Measurements from ENCODE around the gene CAAP1. TPM values are rescaled to one million over a fixed set of nuclear protein-coding genes. Genes with fewer than 3 reads are reported as not detected.

The CAAP1 gene
- total and polyA plus RNA-seq, 7 donors, result 10.2 to 19.2 (median 16.4) TPM

DNA sequence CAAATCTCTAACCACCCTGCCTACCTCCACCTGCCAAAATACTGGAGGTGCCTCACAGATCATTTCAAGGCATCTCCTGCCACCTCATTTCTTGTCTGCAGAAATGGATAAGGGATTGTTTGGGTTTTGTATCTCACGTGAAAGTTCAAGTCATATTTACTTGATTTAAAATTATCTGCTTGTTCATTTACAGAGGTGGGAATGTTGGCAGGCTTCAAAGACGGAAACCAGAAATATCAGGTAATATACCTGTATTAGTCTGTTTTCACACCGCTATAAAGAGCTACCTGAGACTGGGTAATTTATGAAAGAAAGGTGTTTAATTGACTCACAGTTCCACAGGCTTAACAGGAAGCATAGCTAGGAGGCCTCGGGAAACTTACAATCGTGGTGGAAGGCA is 85.4 kb downstream of the CAAP1 start:
- Histone ChIP-seq H3K36me3 (no peaks in the 10 kb centered on the region), H3K27ac (no peak overlapping the region), H3K9me3 (no peaks in the 10 kb centered on the region), H3K4me1 (no peaks in the 10 kb centered on the region), H3K27me3 (no peaks in the 10 kb centered on the region), H3K4me3 (no peak overlapping the region)
- intact Hi-C loops (cut with DNase I), result no loop called here
- WGBS, 2 donors, result 23 to 64% methylated on average over 5 of the region's 5 CpGs
- TF ChIP-seq POLR2AphosphoS5 (IDR thresholded peaks at IDR 0.05) (no peak), POLR2A (IDR thresholded peaks at IDR 0.05) (no peak), EP300 (IDR thresholded peaks at IDR 0.05) (no peak)
- TF ChIP-seq, protein P1, sequence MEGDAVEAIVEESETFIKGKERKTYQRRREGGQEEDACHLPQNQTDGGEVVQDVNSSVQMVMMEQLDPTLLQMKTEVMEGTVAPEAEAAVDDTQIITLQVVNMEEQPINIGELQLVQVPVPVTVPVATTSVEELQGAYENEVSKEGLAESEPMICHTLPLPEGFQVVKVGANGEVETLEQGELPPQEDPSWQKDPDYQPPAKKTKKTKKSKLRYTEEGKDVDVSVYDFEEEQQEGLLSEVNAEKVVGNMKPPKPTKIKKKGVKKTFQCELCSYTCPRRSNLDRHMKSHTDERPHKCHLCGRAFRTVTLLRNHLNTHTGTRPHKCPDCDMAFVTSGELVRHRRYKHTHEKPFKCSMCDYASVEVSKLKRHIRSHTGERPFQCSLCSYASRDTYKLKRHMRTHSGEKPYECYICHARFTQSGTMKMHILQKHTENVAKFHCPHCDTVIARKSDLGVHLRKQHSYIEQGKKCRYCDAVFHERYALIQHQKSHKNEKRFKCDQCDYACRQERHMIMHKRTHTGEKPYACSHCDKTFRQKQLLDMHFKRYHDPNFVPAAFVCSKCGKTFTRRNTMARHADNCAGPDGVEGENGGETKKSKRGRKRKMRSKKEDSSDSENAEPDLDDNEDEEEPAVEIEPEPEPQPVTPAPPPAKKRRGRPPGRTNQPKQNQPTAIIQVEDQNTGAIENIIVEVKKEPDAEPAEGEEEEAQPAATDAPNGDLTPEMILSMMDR (IDR thresholded peaks at IDR 0.05), result no peak
- no peak for DNase-seq

DNA sequence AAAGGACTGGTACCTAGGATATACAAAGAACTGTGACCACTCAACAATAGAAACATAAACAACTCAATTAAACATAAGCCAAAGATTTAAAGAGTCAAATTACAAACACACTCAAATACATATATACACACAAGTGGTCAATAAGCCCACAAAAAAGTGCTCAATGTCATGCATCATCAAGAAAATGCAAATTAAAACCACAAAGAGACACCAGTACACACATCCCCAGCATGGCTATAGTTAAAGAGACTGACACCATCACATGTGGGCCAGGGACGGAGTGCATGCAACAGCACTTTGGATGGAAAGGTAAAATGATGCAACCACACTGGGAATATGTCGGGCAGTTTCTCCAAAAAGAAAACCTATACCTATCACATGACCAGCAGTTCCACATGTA is 89.7 kb downstream of the CAAP1 start:
- Histone ChIP-seq H3K4me1 (no peaks in the 10 kb centered on the region), H3K27ac (no peak overlapping the region), H3K27me3 (no peaks in the 10 kb centered on the region), H3K9me3 (no peaks in the 10 kb centered on the region), H3K36me3 (no peaks in the 10 kb centered on the region), H3K4me3 (no peak overlapping the region)
- no peak for TF ChIP-seq POLR2AphosphoS5 (IDR thresholded peaks at IDR 0.05)
- 94% methylated on average over 2 of the region's 2 CpGs for WGBS, 2 donors
- no peak for DNase-seq
- intact Hi-C loops (cut with DNase I), result no loop called here

DNA sequence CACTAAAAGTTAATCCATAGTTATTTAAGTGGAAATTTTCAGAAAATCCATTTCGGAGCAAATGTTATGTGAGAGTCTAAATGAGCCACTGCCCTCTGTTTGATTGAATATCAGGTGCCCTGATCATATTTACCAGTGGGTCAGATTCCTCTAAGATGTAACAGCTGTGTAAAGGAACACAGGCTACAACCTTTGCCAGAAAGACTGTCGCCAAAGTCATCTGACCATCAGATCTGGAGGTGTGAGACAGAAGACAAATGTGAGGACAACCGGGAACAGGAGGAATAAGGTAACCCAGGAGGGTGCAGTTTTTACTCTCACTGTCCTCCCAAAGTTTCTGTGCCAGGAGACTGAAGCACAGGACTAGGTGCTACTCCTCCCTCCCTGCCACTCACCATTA is 90.8 kb downstream of the CAAP1 start:
- no peak overlapping the region for H3K27ac ChIP-seq
- TF ChIP-seq POLR2A (IDR thresholded peaks at IDR 0.05) (no peak), POLR2AphosphoS5 (IDR thresholded peaks at IDR 0.05) (no peak), EP300 (IDR thresholded peaks at IDR 0.05) (no peak)
- TF ChIP-seq, protein P1 (IDR thresholded peaks at IDR 0.05), result no peak
- DNase-seq, result no peak
- WGBS, 2 donors, result 84 to 86% methylated on average over 3 of the region's 3 CpGs
- H3K36me3 ChIP-seq, result no peaks in the 10 kb centered on the region
- H3K4me1 ChIP-seq, result no peaks in the 10 kb centered on the region
- intact Hi-C loops (cut with DNase I), result no loop called here
- no peaks in the 10 kb centered on the region for H3K27me3 ChIP-seq
- no peak overlapping the region for H3K4me3 ChIP-seq
- no peaks in the 10 kb centered on the region for H3K9me3 ChIP-seq

DNA sequence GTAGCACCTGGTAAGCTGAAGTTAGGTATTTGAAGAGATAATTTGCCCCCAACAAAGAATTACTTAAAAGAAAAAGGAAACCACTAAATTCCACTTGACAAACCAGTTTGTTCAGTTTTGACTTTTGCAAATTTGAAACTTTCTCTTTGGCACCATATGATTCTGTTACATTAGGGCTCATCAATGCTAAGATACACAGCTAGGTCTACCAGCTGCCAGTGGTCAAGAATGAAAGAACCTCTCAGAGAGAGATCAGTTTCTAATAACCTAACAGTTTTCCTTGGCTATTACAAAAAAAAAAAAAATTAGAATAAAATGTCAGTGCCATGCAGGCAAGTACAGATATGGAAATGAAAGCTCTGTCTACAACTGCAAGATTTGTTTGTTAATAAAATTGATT is 92.3 kb downstream of the CAAP1 start:
- intact Hi-C loops (cut with DNase I), result no loop called here
- Histone ChIP-seq H3K4me3 (no peak overlapping the region), H3K27ac (no peak overlapping the region), H3K4me1 (no peaks in the 10 kb centered on the region), H3K27me3 (no peaks in the 10 kb centered on the region), H3K36me3 (no peaks in the 10 kb centered on the region), H3K9me3 (no peaks in the 10 kb centered on the region)
- no peak for DNase-seq
- TF ChIP-seq, protein P1 (IDR thresholded peaks at IDR 0.05), result no peak
- no peak for TF ChIP-seq POLR2A (IDR thresholded peaks at IDR 0.05)
- no peak for TF ChIP-seq EP300 (IDR thresholded peaks at IDR 0.05)
- no peak for TF ChIP-seq POLR2AphosphoS5 (IDR thresholded peaks at IDR 0.05)

DNA sequence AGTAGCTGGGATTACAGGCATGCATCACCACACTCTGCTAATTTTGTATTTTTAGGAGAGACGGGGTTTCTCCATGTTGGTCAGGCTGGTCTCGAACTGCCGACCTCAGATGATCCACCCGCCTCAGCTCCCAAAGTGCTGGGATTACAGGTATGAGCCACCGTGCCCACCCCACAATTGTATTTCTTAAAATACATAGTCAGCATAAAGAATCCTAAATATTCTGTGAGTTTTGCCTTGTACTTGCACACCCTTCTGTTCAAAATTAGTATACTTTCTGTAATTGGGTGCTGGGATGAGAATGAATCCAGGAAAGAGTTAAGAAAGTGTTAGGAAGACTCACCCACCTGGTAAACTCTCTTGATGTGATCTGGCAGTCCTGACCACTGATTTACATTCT is 101.3 kb downstream of the CAAP1 start:
- H3K27ac ChIP-seq, result no peak overlapping the region
- H3K4me3 ChIP-seq, result no peak overlapping the region
- TF ChIP-seq, protein P1 (IDR thresholded peaks at IDR 0.05), result no peak
- TF ChIP-seq POLR2AphosphoS5 (IDR thresholded peaks at IDR 0.05) (no peak), EP300 (IDR thresholded peaks at IDR 0.05) (no peak), POLR2A (IDR thresholded peaks at IDR 0.05) (no peak)
- intact Hi-C loops (cut with DNase I), result no loop called here
- H3K36me3 ChIP-seq, result no peaks in the 10 kb centered on the region
- H3K9me3 ChIP-seq, result no peaks in the 10 kb centered on the region
- WGBS, 2 donors, result 91 to 94% methylated on average over 5 of the region's 5 CpGs
- no peak for DNase-seq
- no peaks in the 10 kb centered on the region for H3K4me1 ChIP-seq
- H3K27me3 ChIP-seq, result no peaks in the 10 kb centered on the region

Small RNA genes within 50 kb of the gene (small RNA-seq; reads per million reads assigned to genes)
- gene RF00322 (0 reads per million in 3 donors), gene RN7SL100P (0 to 0.06 (median 0) reads per million in 3 donors)

Other genes with a start within 250 kb of the CAAP1 start
- gene PLAA, start 54.4 kb upstream of the CAAP1 start, total RNA-seq, result 10 to 100 TPM; 20.8 to 32.1 (median 28.0) TPM
- gene PLAA, start 54.4 kb upstream of the CAAP1 start, polyA plus RNA-seq, result 10 to 100 TPM; 13.9 to 16.2 (median 15.3) TPM
- 10 to 100 TPM; 14.1 to 22.5 (median 18.2) TPM for gene IFT74, start 63.6 kb upstream of the CAAP1 start, total RNA-seq
- gene IFT74, start 63.6 kb upstream of the CAAP1 start, polyA plus RNA-seq, result 10 to 100 TPM in 2 of 3 donors, 1 to 10 TPM in 1; 9.6 to 15.7 (median 10.1) TPM
- under 1 TPM in 1 of 4 donors, not detected in 3; 0.83 TPM for gene LRRC19, start 112.9 kb upstream of the CAAP1 start, total RNA-seq
- gene LRRC19, start 112.9 kb upstream of the CAAP1 start, polyA plus RNA-seq, result 10 to 100 TPM; 13.8 to 25.9 (median 17.1) TPM
- 10 to 100 TPM in 1 of 4 donors, 1 to 10 TPM in 3; 5.8 to 11.1 (median 9.2) TPM for gene TEK, start 216.4 kb upstream of the CAAP1 start, total RNA-seq
- 1 to 10 TPM in 1 of 3 donors, under 1 TPM in 2; 0.23 to 3.6 (median 0.60) TPM for gene TEK, start 216.4 kb upstream of the CAAP1 start, polyA plus RNA-seq

Data from sigmoid colon (tissue), 7 donors.